NOMO-1 treated with dmso at 0.1 percent for 144 hours (cell line): ENCODE results near the gene CD82.
"Not testable (repeated sequence)": the region's sequence is repeated elsewhere in the genome, so short reads cannot be mapped to it uniquely, and the experiment has no call there.

Experiments used
- DNase-seq: peaks from one replicate; lab custom pipeline; 2025; ENCODE audit not compliant: unreplicated experiment; lab: John Stamatoyannopoulos, UW

Gene CD82

DNA sequence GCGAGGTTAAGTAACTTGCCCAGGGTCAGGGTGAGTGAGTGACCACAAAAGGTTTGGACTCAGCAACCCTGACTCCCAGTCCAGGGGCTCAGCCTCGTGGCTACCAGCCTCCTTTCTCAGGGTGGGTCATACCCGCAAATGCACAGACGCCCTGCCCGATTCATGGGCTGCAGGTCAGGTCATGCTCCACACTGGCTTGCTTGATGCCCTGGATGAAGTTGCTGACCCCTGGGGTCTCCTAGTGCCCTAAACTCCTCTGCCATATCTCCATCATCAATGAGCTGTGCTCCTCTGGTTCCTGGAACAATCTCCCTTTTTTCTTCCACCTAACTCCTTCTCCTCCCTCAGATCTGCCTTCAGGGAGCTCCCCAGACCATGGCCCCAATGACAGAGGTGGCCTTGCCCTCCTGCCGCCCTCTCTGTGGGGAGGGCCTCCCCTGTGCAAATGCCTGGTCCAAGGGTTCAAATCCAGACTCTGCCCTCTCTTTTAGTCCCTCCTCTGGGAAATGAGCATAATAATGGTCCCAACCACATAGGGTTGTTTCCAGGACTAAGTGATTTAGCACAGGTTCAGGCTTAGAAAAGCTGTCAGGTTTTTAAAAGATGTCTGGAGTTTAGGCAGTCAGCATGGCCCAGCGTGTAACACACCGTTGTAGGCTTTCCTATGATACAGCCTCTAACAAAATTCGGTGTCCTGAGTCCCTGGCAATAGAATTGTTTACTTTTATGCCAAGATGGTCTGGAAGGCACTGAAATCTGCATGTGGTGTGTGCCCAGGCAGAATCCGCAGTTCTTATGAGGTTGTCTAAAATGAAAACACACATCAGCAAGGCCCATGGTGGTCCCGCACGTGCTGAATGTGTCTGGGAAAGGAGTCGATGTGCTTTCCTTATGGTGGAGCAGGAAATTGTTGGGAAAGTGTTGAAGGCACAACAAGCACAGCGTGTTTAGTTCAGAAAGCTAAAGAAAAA lies 63.6 kb downstream of the CD82 start:
- no peak for DNase-seq

- no peak for DNase-seq
These were observed 64.4 kb downstream of the CD82 start for GRCh38 chr11:44629732-44630345.

DNA sequence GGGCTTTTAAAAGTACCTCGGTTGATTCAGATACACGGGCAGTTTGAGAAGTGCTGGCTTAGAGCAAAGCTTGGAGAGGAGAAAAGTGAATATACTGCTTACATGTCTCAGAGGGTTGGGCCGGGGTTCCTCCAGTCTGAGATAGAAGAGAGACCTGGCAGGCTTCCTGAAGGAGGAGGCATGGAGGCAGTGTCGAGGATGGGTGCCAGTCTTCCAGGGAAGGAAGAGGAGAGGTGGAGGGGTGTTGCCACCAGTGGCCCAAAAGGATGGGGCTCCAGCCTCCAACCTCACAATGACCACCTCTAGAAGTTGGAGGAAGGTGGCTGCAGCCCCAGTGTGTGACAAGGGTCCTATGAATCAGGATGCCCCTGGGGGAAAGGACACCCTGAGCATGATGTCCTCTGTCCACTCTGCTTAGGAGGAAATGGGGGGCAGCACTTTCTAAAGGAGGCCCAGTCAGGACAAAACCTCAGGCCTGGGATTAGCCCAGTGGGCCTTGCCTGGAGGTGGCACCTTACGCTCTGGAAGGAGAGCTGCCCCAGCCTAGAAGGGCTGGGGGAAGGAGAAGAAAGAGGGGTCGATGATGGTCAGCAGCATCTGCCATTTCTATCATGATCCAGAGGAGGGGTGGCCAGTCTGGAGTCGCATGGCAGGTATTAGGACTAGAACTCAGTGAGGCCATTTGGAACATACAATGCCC lies 65.2 kb downstream of the CD82 start:
- DNase-seq: no peak

GRCh38 chr11:44631831-44632230 lies 66.4 kb downstream of the CD82 start:
- DNase-seq: no peak

DNA sequence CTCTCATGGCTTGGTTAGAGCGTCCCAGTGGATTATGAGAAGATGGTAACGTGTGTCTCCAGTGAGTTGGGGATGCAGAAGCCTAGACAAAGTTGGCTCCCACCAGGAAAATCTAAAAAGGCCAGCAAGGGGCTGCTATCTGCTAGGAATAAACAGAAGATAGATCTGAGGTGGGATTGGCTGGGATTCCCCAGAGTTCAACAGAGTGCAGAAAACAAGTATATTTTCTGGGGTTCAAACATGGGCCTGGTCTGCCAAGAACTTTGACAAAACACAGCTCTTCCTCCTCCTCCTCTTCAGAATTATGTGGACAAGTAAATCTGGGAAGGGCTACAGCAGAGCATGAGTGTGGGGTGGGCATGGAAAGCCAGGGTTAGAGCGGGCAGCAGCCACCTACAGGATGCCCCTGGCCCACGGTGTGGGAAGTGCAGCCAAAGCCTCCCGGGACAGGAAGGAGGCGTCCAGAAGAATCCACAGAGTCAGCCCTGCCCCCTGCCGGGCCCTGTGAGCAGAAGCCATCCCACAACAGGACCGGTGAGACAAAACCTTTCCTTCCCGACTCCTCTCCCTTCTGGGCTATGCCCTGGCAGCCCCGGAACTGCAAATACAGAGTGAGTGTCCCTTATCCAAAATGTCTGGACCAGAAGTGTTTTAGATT lies 67.1 kb downstream of the CD82 start:
- DNase-seq: no peak

GRCh38 chr11:44633641-44634040 lies 68.2 kb downstream of the CD82 start:
- no peak for DNase-seq

GRCh38 chr11:44634401-44635281 lies 69.2 kb downstream of the CD82 start:
- DNase-seq: no peak

DNA sequence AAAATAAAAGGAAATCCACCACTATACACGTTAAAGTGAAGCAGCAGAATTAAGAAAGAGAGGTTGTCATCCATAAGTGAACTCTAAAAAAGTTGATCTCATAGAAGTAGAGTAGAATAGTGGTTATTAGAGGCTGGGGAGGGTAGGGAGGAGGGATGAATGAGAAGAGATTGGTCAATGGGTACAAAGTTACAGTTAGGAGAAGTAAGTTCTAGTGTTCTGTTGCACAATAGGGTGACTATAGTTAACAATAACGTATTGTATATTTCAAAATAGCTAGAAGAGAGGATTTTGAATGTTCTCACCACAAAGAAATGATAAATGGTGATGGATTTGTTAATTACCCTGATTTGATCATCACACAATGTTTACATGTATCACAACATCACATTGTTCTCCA lies 72.0 kb downstream of the CD82 start:
- DNase-seq: peak; percentile 21

- no peak for DNase-seq
These were observed 72.6 kb downstream of the CD82 start for GRCh38 chr11:44638032-44638431.

DNA sequence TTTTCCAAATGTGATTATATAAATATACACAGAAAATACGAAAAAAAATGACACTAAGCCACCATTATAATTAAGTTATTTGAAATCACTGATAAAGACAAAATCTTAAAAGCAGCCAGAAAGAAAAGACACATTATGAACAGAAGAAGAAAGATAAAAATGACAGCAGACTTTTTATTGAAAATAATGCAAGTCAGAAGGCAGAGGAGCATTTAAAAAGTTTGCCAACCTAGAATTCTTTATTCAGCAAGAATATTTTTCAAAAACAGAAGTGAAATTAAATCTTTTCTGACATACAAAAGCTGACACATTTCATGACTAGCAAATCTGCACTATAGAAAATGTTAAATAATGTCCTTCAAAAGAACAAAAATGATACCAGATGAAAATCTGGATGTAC lies 77.8 kb downstream of the CD82 start:
- no peak for DNase-seq

GRCh38 chr11:44645827-44646226 lies 80.4 kb downstream of the CD82 start:
- DNase-seq: peak; percentile 17

- not testable (repeated sequence) for DNase-seq
These were observed 81.9 kb downstream of the CD82 start for GRCh38 chr11:44647255-44647955.

GRCh38 chr11:44648109-44648508 lies 82.6 kb downstream of the CD82 start:
- no peak for DNase-seq

DNA sequence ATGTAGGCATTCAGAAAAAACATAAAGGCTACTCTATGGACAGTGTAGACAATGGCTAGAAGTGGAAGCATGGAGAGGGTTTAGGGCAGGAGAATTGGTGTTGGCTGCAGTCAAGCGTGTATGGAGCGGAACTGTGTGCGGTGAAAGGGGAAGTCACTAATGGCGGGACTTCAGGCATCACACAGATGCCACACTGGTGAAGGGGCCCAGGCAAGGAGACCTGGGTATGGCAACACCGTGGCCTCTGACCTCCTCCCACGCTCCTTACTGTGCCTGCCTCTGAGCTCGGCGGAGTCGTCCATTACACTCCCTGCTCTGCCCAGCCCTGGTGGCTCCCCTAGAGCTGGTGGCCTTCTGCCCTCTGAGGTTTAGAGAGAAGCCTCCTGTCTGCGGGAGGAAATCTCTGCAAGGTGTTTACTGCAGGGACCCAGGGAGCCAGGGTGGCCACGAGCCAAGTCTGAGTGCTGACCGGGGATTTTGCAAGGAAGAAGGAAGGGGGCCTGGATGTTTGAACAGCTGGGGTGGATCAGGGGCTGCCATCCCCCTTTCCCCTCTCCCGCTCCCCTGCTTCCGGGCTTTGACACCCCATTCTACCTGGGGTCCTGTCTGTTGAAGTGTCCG lies 86.2 kb downstream of the CD82 start:
- no peak for DNase-seq

DNA sequence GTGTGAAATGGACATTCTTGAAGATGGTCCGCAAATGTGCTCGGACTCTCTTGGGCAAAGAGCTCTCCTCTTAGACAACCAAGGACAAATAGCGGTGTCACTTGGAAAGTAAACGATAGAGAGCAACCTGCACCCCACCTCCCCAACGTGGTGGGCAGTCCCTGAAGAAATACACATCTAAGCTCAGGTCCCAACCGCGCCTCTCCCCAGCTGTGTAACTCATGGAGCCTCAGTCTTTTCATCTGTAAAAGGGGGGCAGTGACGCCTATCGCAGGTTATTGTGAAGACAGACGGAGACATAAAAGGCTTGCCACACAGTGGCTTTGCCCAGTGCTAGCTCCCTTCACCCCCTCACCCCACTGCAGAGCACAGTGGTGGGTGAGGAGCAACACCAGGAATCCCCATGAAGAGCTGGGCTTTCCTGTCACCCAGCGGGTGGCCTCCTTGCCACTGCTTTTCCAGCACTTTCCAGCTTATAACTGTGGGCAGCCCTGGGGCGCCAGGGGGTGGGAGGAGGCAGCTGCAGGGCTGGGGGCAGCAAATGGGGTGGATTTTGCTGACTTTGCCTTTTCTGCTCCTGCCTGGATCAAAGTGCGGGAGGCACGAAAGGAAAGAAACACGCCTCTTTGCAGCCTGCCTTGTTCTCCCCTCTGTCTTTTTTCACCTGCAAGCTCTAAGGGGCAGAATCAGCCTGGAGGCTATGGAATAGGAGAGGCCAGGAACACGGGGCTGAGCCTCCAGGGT lies 87.6 kb downstream of the CD82 start:
- no peak for DNase-seq

DNA sequence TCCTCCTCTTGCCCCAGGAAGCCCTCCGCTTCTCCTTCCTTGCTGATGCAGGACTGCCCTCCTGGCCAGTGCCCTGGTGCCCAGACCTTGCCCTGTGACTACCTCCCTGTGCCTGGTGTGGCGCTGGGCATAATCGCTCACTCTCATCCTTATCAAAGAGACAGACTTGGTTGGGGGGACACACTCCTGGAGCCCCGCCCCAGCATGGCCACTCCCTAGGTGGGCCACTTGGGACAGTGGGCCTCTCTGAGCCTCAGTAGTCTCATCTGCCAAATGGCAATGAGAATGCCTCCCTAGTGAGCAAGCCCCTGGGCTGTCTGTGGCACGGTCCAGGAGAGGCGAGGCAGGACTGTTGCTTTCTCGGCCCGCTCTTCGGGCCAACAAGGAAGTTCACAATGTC lies 88.6 kb downstream of the CD82 start:
- no peak for DNase-seq

- DNase-seq: no peak
These were observed 89.1 kb downstream of the CD82 start for GRCh38 chr11:44654596-44654995.

DNA sequence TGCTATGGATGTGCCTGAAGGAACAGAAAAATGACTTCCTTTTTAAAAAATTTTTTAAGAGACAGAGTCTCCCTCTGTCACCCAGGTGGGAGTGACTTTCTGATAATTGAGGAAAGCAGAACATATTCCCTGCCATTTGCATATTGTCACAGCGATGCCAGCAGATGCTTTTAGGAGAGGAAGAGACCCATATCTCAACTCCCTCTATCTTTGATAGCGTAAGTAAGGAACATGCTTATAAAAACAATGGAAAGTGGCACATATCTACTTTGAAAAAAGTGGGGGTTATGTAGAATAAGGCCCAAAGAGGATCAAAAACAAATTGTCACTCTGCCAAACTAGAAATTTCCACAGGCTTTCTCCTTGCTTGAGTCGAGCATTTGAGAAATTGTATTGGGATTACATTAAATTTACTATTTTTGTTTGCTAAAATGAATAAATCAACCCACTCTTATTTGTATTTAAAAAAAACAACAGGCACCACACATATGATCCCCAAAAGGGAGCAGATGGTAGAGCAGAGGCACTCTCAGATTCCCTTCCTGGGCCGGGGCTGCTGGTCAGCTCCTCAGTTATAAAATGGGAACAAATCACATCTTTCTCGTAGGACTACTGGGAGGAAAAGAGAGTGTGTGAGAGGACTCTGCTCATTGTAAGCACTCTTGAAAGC lies 92.5 kb downstream of the CD82 start:
- DNase-seq: no peak
